ENCODE data around the gene AKAP1.

Gene AKAP1

DNA sequence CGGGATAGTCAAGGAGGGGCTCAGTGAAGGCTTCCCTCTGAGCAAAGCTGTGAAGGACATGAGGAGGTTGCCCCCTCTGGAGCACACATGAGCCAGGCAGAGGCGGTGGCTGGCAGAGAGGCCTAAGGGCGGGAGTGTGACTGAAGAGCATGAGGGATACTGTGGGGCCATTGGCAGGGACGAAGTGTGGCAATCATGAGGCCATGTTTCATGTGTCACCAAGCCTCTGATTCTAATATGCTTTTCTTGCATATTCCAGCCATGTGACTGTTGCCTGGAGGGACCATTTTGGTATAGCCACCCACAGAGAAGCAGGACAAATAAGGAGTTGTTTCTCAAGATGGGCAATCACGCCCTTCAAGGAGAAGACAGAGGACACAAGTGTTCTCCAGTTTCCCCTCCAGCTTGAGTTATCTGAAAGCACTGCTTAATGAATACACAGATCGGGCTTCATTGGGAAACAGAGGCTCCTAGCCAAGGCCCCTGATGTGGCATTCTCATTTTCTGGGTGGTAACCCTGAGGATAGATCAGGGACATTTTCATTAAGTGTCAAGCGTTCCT lies 68.0 kb downstream of the AKAP1 start:
- no peaks in the 10 kb centered on the region for H3K4me1 ChIP-seq (ENCODE audit: control insufficient read depth, insufficient read depth, low read length)
- no peaks in the 10 kb centered on the region for H3K27me3 ChIP-seq (ENCODE audit: control insufficient read depth, insufficient read depth, low read length, poor library complexity, severe bottlenecking)
- H3K4me3 ChIP-seq (ENCODE audit: insufficient read depth, low read depth, low read length), result no peak overlapping the region
- 94 to 96% methylated on average over 7 of the region's 7 CpGs for WGBS, 2 experiments
- no peak overlapping the region for H3K27ac ChIP-seq (ENCODE audit: insufficient read depth, low read depth, low read length, poor library complexity, severe bottlenecking)
- H3K36me3 ChIP-seq (ENCODE audit: control insufficient read depth, insufficient read depth, low read length), result no peaks in the 10 kb centered on the region
- H3K9me3 ChIP-seq (ENCODE audit: control insufficient read depth, low read length), result no peaks in the 10 kb centered on the region

DNA sequence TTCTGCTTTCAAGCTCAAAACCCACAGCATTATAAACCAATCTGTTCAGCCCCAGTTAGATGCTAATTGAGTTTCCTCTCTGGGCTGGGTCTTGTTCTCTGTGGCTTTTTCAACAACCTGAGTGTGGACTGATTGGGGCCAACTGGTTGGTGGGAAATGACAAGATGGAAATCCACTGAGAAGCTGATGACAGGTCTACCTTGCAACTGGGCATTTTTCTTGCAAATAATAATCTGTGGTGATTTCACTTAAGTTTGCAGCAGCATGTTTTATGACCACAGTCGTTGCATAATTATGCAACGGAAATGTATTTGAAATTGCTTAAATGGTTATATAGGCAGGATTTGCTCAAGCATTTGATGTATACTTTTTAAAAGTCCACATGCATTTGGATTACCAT lies 69.9 kb downstream of the AKAP1 start:
- 97% methylated on average over 2 of the region's 2 CpGs for WGBS, 2 experiments
- Histone ChIP-seq H3K4me1 (ENCODE audit: control insufficient read depth, insufficient read depth, low read length) (no peaks in the 10 kb centered on the region), H3K4me3 (ENCODE audit: insufficient read depth, low read depth, low read length) (no peak overlapping the region), H3K27me3 (ENCODE audit: control insufficient read depth, insufficient read depth, low read length, poor library complexity, severe bottlenecking) (no peaks in the 10 kb centered on the region), H3K36me3 (ENCODE audit: control insufficient read depth, insufficient read depth, low read length) (no peaks in the 10 kb centered on the region), H3K9me3 (ENCODE audit: control insufficient read depth, low read length) (no peaks in the 10 kb centered on the region), H3K27ac (ENCODE audit: insufficient read depth, low read depth, low read length, poor library complexity, severe bottlenecking) (no peak overlapping the region)

DNA sequence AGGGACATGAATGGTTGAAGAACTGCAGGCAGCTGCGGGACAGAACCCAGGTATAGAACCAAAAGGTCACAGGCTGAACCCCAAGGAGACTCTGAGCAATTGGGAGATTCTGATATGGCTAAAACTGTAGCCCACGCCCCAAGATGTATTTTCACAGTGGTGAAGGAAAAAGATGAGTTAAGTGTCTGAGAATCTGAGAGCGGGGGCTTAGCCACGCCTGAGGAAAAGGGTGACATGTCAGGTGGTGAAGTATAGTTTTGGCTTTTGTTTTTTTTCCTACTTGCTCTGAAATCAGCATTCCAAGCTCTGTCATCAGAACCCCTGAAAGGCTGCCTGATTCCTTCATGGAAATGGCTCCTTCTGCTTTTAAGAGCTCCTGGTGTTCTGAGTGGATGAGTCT lies 73.3 kb downstream of the AKAP1 start:
- Histone ChIP-seq H3K4me1 (ENCODE audit: control insufficient read depth, insufficient read depth, low read length) (no peaks in the 10 kb centered on the region), H3K27ac (ENCODE audit: insufficient read depth, low read depth, low read length, poor library complexity, severe bottlenecking) (no peak overlapping the region), H3K9me3 (ENCODE audit: control insufficient read depth, low read length) (no peaks in the 10 kb centered on the region), H3K4me3 (ENCODE audit: insufficient read depth, low read depth, low read length) (no peak overlapping the region), H3K27me3 (ENCODE audit: control insufficient read depth, insufficient read depth, low read length, poor library complexity, severe bottlenecking) (no peaks in the 10 kb centered on the region), H3K36me3 (ENCODE audit: control insufficient read depth, insufficient read depth, low read length) (no peaks in the 10 kb centered on the region)
- WGBS, 2 experiments, result 89 to 94% methylated on average over 4 of the region's 4 CpGs

DNA sequence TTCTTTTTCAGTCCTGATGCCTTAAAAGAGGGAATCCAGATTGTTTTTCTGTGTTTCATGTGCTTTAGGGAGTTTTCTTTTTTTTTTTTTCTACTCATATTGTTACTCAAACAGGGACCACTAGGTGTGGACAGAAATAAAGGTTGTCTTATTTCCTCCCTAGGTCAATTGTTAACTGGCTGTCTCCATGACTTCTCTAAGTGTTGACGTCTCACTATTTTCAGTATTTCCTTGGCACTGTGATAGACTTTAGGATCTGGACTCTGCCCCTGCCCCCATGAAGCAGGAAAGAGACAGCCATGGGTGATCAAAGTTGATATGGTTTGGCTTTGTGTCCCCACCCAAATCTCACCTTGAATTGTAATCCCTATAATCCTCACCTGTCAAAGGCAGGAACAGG lies 73.7 kb downstream of the AKAP1 start:
- Histone ChIP-seq H3K4me1 (ENCODE audit: control insufficient read depth, insufficient read depth, low read length) (no peaks in the 10 kb centered on the region), H3K36me3 (ENCODE audit: control insufficient read depth, insufficient read depth, low read length) (no peaks in the 10 kb centered on the region), H3K4me3 (ENCODE audit: insufficient read depth, low read depth, low read length) (no peak overlapping the region), H3K9me3 (ENCODE audit: control insufficient read depth, low read length) (no peaks in the 10 kb centered on the region), H3K27ac (ENCODE audit: insufficient read depth, low read depth, low read length, poor library complexity, severe bottlenecking) (no peak overlapping the region), H3K27me3 (ENCODE audit: control insufficient read depth, insufficient read depth, low read length, poor library complexity, severe bottlenecking) (no peaks in the 10 kb centered on the region)
- WGBS, 2 experiments, result 93 to 96% methylated on average over 1 of the region's 1 CpG

- no peaks in the 10 kb centered on the region for H3K36me3 ChIP-seq (ENCODE audit: control insufficient read depth, insufficient read depth, low read length)
- H3K4me1 ChIP-seq (ENCODE audit: control insufficient read depth, insufficient read depth, low read length), result no peaks in the 10 kb centered on the region
- H3K27ac ChIP-seq (ENCODE audit: insufficient read depth, low read depth, low read length, poor library complexity, severe bottlenecking), result no peak overlapping the region
- WGBS, 2 experiments, result 90 to 94% methylated on average over 3 of the region's 3 CpGs
- no peak overlapping the region for H3K4me3 ChIP-seq (ENCODE audit: insufficient read depth, low read depth, low read length)
- H3K9me3 ChIP-seq (ENCODE audit: control insufficient read depth, low read length), result no peaks in the 10 kb centered on the region
- H3K27me3 ChIP-seq (ENCODE audit: control insufficient read depth, insufficient read depth, low read length, poor library complexity, severe bottlenecking), result no peaks in the 10 kb centered on the region
These were observed 75.6 kb downstream of the AKAP1 start for GRCh38 chr17:57160624-57161023.

GRCh38 chr17:57164814-57165213 lies 79.8 kb downstream of the AKAP1 start:
- H3K36me3 ChIP-seq (ENCODE audit: control insufficient read depth, insufficient read depth, low read length), result no peaks in the 10 kb centered on the region
- H3K4me1 ChIP-seq (ENCODE audit: control insufficient read depth, insufficient read depth, low read length), result no peaks in the 10 kb centered on the region
- no peak overlapping the region for H3K4me3 ChIP-seq (ENCODE audit: insufficient read depth, low read depth, low read length)
- 79 to 84% methylated on average over 4 of the region's 4 CpGs for WGBS, 2 experiments
- no peaks in the 10 kb centered on the region for H3K9me3 ChIP-seq (ENCODE audit: control insufficient read depth, low read length)
- no peak overlapping the region for H3K27ac ChIP-seq (ENCODE audit: insufficient read depth, low read depth, low read length, poor library complexity, severe bottlenecking)
- H3K27me3 ChIP-seq (ENCODE audit: control insufficient read depth, insufficient read depth, low read length, poor library complexity, severe bottlenecking), result no peaks in the 10 kb centered on the region

GRCh38 chr17:57165754-57166153 lies 80.7 kb downstream of the AKAP1 start:
- Histone ChIP-seq H3K27me3 (ENCODE audit: control insufficient read depth, insufficient read depth, low read length, poor library complexity, severe bottlenecking) (no peaks in the 10 kb centered on the region), H3K27ac (ENCODE audit: insufficient read depth, low read depth, low read length, poor library complexity, severe bottlenecking) (no peak overlapping the region), H3K36me3 (ENCODE audit: control insufficient read depth, insufficient read depth, low read length) (no peaks in the 10 kb centered on the region), H3K9me3 (ENCODE audit: control insufficient read depth, low read length) (no peaks in the 10 kb centered on the region), H3K4me1 (ENCODE audit: control insufficient read depth, insufficient read depth, low read length) (no peaks in the 10 kb centered on the region), H3K4me3 (ENCODE audit: insufficient read depth, low read depth, low read length) (no peak overlapping the region)
- WGBS, 2 experiments, result 75 to 93% methylated on average over 2 to 3 of the region's 3 CpGs

DNA sequence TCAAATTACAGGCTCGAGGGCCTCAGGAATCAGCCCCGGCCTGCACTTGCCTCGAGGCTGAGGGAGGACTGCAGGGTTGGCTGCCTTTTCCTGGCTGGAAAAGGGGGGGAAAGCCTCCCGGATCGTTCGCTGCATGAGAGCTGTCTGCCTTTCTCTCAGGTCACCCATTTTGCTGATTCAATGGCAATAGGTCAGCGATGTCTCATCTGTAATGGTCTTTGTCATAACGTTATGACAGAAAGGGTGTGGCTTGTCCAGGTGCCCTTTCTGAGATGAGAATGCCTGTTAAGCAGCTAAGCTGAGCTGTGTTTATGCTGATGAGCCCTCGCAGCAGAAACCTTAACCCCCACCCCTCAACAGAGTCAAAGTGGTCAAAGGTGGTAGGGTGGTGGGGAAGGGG lies 81.8 kb downstream of the AKAP1 start:
- Histone ChIP-seq H3K27me3 (ENCODE audit: control insufficient read depth, insufficient read depth, low read length, poor library complexity, severe bottlenecking) (no peaks in the 10 kb centered on the region), H3K4me3 (ENCODE audit: insufficient read depth, low read depth, low read length) (no peak overlapping the region), H3K36me3 (ENCODE audit: control insufficient read depth, insufficient read depth, low read length) (no peaks in the 10 kb centered on the region), H3K9me3 (ENCODE audit: control insufficient read depth, low read length) (no peaks in the 10 kb centered on the region), H3K4me1 (ENCODE audit: control insufficient read depth, insufficient read depth, low read length) (no peaks in the 10 kb centered on the region), H3K27ac (ENCODE audit: insufficient read depth, low read depth, low read length, poor library complexity, severe bottlenecking) (no peak overlapping the region)
- 49 to 57% methylated on average over 8 to 9 of the region's 9 CpGs for WGBS, 2 experiments

DNA sequence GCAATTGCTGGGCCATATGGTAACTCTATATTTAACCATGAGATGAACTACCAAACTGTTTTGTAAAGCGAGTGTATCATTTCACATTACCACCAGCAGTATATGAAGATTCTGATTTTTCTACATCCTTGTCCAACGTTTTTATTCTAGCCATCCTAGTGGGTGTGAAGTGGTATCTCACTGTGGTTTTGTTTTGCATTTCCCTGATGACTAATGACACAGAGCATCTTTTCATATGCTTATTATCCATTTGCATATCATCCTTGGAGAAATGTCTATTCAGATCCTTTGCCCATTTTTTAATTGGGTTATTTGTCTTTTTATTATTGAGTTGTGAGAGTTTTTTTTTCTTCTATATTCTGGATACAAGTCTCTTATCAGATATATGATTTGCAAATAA lies 83.6 kb downstream of the AKAP1 start:
- no peaks in the 10 kb centered on the region for H3K27me3 ChIP-seq (ENCODE audit: control insufficient read depth, insufficient read depth, low read length, poor library complexity, severe bottlenecking)
- H3K9me3 ChIP-seq (ENCODE audit: control insufficient read depth, low read length), result no peaks in the 10 kb centered on the region
- H3K36me3 ChIP-seq (ENCODE audit: control insufficient read depth, insufficient read depth, low read length), result no peaks in the 10 kb centered on the region
- no peaks in the 10 kb centered on the region for H3K4me1 ChIP-seq (ENCODE audit: control insufficient read depth, insufficient read depth, low read length)
- H3K4me3 ChIP-seq (ENCODE audit: insufficient read depth, low read depth, low read length), result no peak overlapping the region
- 78% methylated on average over 2 of the region's 2 CpGs; no CpG with 5 or more reads in 1 of the 2 experiments for WGBS, 2 experiments
- no peak overlapping the region for H3K27ac ChIP-seq (ENCODE audit: insufficient read depth, low read depth, low read length, poor library complexity, severe bottlenecking)

DNA sequence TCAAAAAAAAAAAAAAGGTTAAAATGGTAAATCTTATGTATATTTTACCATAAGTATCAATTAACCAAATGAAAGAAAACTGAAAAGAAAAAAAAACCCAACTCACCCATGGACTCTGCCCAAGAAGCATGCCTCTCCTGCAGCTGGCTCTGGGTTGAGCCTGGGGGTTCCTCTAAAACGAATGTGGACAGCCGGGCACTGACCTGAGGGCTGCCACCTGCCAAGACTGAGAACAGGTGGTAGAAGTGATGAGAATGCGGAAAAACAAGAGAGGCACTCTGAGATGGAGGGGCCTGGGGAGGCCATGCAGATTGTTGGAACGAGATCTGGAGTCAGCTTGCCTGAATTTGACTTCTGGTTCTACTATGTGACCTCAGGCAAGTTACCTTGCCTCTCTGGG lies 85.8 kb downstream of the AKAP1 start:
- WGBS, 2 experiments, result 63 to 68% methylated on average over 4 of the region's 4 CpGs
- Histone ChIP-seq H3K4me3 (ENCODE audit: insufficient read depth, low read depth, low read length) (no peak overlapping the region), H3K27me3 (ENCODE audit: control insufficient read depth, insufficient read depth, low read length, poor library complexity, severe bottlenecking) (no peaks in the 10 kb centered on the region), H3K4me1 (ENCODE audit: control insufficient read depth, insufficient read depth, low read length) (no peaks in the 10 kb centered on the region), H3K36me3 (ENCODE audit: control insufficient read depth, insufficient read depth, low read length) (no peaks in the 10 kb centered on the region), H3K9me3 (ENCODE audit: control insufficient read depth, low read length) (no peaks in the 10 kb centered on the region), H3K27ac (ENCODE audit: insufficient read depth, low read depth, low read length, poor library complexity, severe bottlenecking) (no peak overlapping the region)

Measured in ectodermal cell (in vitro differentiated cells).